K562 (cell line): Measurements from ENCODE around the gene DCP1B. TPM values are rescaled to one million over a fixed set of nuclear protein-coding genes. Genes with fewer than 3 reads are reported as not detected.

Experiments used
- ATAC-seq: fragments of 200-7000 bp; cut with Tn5 transposase; 3 replicates; pipeline ENCODE4 v1.9.1; 2020; ENCODE audit warnings: moderate library complexity
- BruUV-seq: library from RNA; stranded (reverse); fragments of 400-500 nt; replicated peaks from 2 replicates; lab custom pipeline; 2021; lab: Mats Ljungman, UMichigan
- CTCF ChIA-PET: fragments of 300-600 bp; formaldehyde crosslinking; extraction: SDS; loops from one replicate; lab custom pipeline; 2021; ENCODE audit warnings: low intra/inter-chr PET ratio; lab: Yijun Ruan, JAX
- POLR2A ChIA-PET: fragments of 300-600, 350-650 bp; sonication (Branson Sonifier 250); formaldehyde crosslinking; extraction: SDS; loops from one replicate; lab custom pipeline; 2021; ENCODE audit warnings: antibody characterized with exemption, inconsistent platforms; lab: Yijun Ruan, JAX
- DNase-seq, 4 experiments: peaks; one replicate each; pipeline versions ENCODE4 v3.0.0 to v3.0.0-alpha.2; 2011 to 2018; ENCODE audit warnings: low spot score in 3 of 4, mixed read lengths in 3 of 4; ENCODE audit errors: extremely low read depth in 1 of 4
- FAIRE-seq: peaks from 2 replicates; lab custom pipeline; 2011; peaks lifted over from hg19 to GRCh38; lab: Jason Lieb, UNC
- H2AFZ ChIP-seq: 2 replicates; pipeline ENCODE4 v1.6.0; 2011; ENCODE audit warnings: low read depth, low read length, control low read depth, inconsistent platforms
- H3K27ac ChIP-seq: fragments of 200-600 bp; 3 replicates; pipeline ENCODE4 v1.8.0; 2011; ENCODE audit warnings: low read depth, mild to moderate bottlenecking, control low read depth, inconsistent platforms, low read length, moderate library complexity, mixed read lengths; ENCODE audit errors: extremely low read depth
- H3K27me3 ChIP-seq, 2 experiments: fragments of 300-600 bp in 1 of 2; 2 replicates in 1 of 2; 3 replicates in 1 of 2; pipeline versions ENCODE4 v1.6.0 to v1.8.0; 2011; ENCODE audit warnings: inconsistent platforms in 2 of 2, low read length in 2 of 2, mild to moderate bottlenecking in 1 of 2, mixed read lengths in 1 of 2, moderate library complexity in 1 of 2; ENCODE audit not compliant: control insufficient read depth in 2 of 2, insufficient read depth in 2 of 2
- H3K36me3 ChIP-seq: fragments of 300-600 bp; 3 replicates; pipeline ENCODE4 v1.8.0; 2011; ENCODE audit warnings: mild to moderate bottlenecking, low read length, inconsistent platforms; ENCODE audit not compliant: control insufficient read depth, insufficient read depth
- H3K4me1 ChIP-seq, 2 experiments: fragments of 200-600 bp in 1 of 2; replicated peaks in 1 of 2; 2 replicates in 1 of 2; 3 replicates in 1 of 2; pipeline versions ENCODE4 v1.5.1 to v1.8.0; 2011; ENCODE audit warnings: inconsistent platforms in 2 of 2, low read length in 2 of 2, mild to moderate bottlenecking in 1 of 2, mixed read lengths in 1 of 2, moderate library complexity in 1 of 2; ENCODE audit not compliant: control insufficient read depth in 2 of 2, insufficient read depth in 2 of 2
- H3K4me2 ChIP-seq: 2 replicates; pipeline ENCODE4 v1.6.1; 2011; ENCODE audit warnings: low read length, control low read depth, inconsistent platforms, mixed read lengths; ENCODE audit not compliant: insufficient read depth
- H3K4me3 ChIP-seq: fragments of 200-600 bp; sonication (generic), shearing (Covaris generic); 2 replicates; pipeline ENCODE4 v1.5.1; 2016; ENCODE audit warnings: control low read depth, inconsistent platforms
- H3K79me2 ChIP-seq: fragments of 200-600 bp; 3 replicates; pipeline ENCODE4 v1.8.0; 2011; ENCODE audit warnings: low read length, inconsistent platforms; ENCODE audit not compliant: control insufficient read depth, insufficient read depth
- H3K9ac ChIP-seq, 2 experiments: 2 replicates each; pipeline versions ENCODE4 v1.6.0 to v1.6.1; 2011; ENCODE audit warnings: low read depth in 2 of 2, low read length in 2 of 2, control low read depth in 1 of 2, inconsistent platforms in 1 of 2, mild to moderate bottlenecking in 1 of 2, mixed read lengths in 1 of 2; ENCODE audit not compliant: insufficient read depth in 1 of 2
- H3K9me1 ChIP-seq: one replicate; pipeline ENCODE4 v1.6.0; 2011; ENCODE audit warnings: inconsistent platforms, mild to moderate bottlenecking, low read length, moderate library complexity; ENCODE audit not compliant: control insufficient read depth, insufficient read depth
- H3K9me3 ChIP-seq: replicated peaks from 2 replicates; pipeline ENCODE4 v1.5.1; 2011; ENCODE audit warnings: low read depth, low read length, inconsistent platforms; ENCODE audit not compliant: control insufficient read depth, insufficient read depth
- H4K20me1 ChIP-seq: replicated peaks from 2 replicates; pipeline ENCODE4 v1.6.1; 2011; ENCODE audit warnings: low read length, inconsistent platforms, mixed read lengths; ENCODE audit not compliant: control insufficient read depth, insufficient read depth
- ARID3A ChIP-seq: IDR thresholded peaks from 2 replicates; pipeline ENCODE4 v1.6.1; 2012; ENCODE audit warnings: low read depth, low read length, improper control_type of control experiment, borderline replicate concordance
- BRF2 ChIP-seq: IDR thresholded peaks from 3 replicates; pipeline ENCODE4 v1.6.1; 2011; ENCODE audit warnings: borderline replicate concordance, mild to moderate bottlenecking; ENCODE audit not compliant: insufficient read length, insufficient read depth
- ELK1 ChIP-seq: sonication (generic); formaldehyde crosslinking; IDR thresholded peaks from 2 replicates; pipeline ENCODE4 v1.8.1; 2022; ENCODE audit warnings: missing genetic modification reagents
- ETV6 ChIP-seq, 3 experiments: fragments of 150-350 bp in 1 of 3; sonication (generic) in 1 of 3; formaldehyde crosslinking in 1 of 3; IDR thresholded peaks; 2 replicates each; pipeline versions ENCODE4 v1.6.1 to v1.8.0; 2014 to 2022; ENCODE audit warnings: borderline replicate concordance in 2 of 3, low read depth in 2 of 3, antibody characterized with exemption in 1 of 3, low read length in 1 of 3, mild to moderate bottlenecking in 1 of 3, missing genetic modification reagents in 1 of 3
- GATA2 ChIP-seq: sonication (generic); formaldehyde crosslinking; IDR thresholded peaks from 2 replicates; pipeline ENCODE4 v1.4.0; 2020; ENCODE audit warnings: mild to moderate bottlenecking, missing genetic modification reagents
- GTF2B ChIP-seq: IDR thresholded peaks from 2 replicates; pipeline ENCODE4 v1.6.1; 2011; ENCODE audit not compliant: insufficient read length; ENCODE audit errors: extremely low read depth
- MAFF ChIP-seq: IDR thresholded peaks from 2 replicates; pipeline ENCODE4 v1.6.1; 2012; ENCODE audit warnings: low read length, improper control_type of control experiment
- MTF1 ChIP-seq: fragments of 250-450 bp; sonication (Bioruptor Pico); IDR thresholded peaks from 2 replicates; pipeline ENCODE4 v1.9.0; 2021; ENCODE audit warnings: moderate library complexity, mild to moderate bottlenecking, inconsistent platforms, borderline replicate concordance
- TCF7 ChIP-seq: sonication (generic); IDR thresholded peaks from 2 replicates; pipeline ENCODE4 v1.6.1; 2016; ENCODE audit warnings: antibody characterized with exemption, borderline replicate concordance
- U2AF2 ChIP-seq: fragments of 200-400 bp; formaldehyde crosslinking; optimal IDR thresholded peaks from 2 replicates; pipeline ENCODE3; 2017; ENCODE audit warnings: low read depth, mild to moderate bottlenecking, low read length
- ZNF143 ChIP-seq: sonication (generic); formaldehyde crosslinking; IDR thresholded peaks from 2 replicates; pipeline ENCODE4 v1.9.0; 2022; ENCODE audit warnings: mild to moderate bottlenecking, missing genetic modification reagents
- WGBS: fragments of 100-300 bp; shearing (Covaris generic); methylation state at CpG from one replicate; pipeline ENCODE4 v1.1.6; 2016; ENCODE audit warnings: low coverage, mixed read lengths; ENCODE audit not compliant: insufficient coverage; ENCODE audit errors: missing lambda C conversion rate; 5-methylcytosine and 5-hydroxymethylcytosine counted together
- in situ Hi-C: fragments of 300-500 bp; cut with MboI; formaldehyde crosslinking; loops from 4 replicates; pipeline ENCODE4 v1.15.0; 2018; ENCODE audit warnings: inconsistent platforms, mixed read lengths
- intact Hi-C: fragments of 100-400 bp; cut with micrococcal nuclease; formaldehyde crosslinking; loops from 2 replicates; pipeline ENCODE4 v1.14.2; 2022
- polyA plus RNA-seq, 8 experiments: library from polyadenylated mRNA; depleted of rRNA in 4 of 8; stranded (reverse) in 5 of 8; unstranded in 3 of 8; fragments of >200 nt; fragmentation: Nextera tagmentation in 2 of 8; fragmentation: Illumina TruSeq in 1 of 8; extraction: Ambion mirVana in 2 of 8; extraction: Trizol in 1 of 8; gene quantifications; 2 replicates each; pipeline versions ENCODE4 v1.2.1 to v1.2.3, GENCODE V29; 2011 to 2014; ENCODE audit warnings: inconsistent platforms in 1 of 8, missing spikeins in 1 of 8
- total RNA-seq, 7 experiments: library from RNA; depleted of rRNA in 6 of 7; stranded (reverse); fragments of >200 nt in 6 of 7; fragmentation: Illumina TruSeq in 2 of 7; extraction: Trizol in 2 of 7; gene quantifications; 2 replicates each; pipeline versions ENCODE4 v1.2.1 to v1.2.3, GENCODE V29; 2011 to 2021; ENCODE audit warnings: low replicate concordance in 1 of 7

DCP1B gene
- total and polyA plus RNA-seq, 9 of the 15 experiments (the other 6 are each of a cell fraction or from before 2014, with no cell fraction given), result 0.83 to 7.3 (median 3.4) TPM

GRCh38 chr12:2029851-2030250, 25.6 kb upstream of the DCP1B start:
- H3K9me3 ChIP-seq, result no peaks in the 10 kb centered on the region
- no peaks in the 10 kb centered on the region for H3K79me2 ChIP-seq
- peaks cover 0 to 3% of the 10 kb centered on the region in 2 experiments; a peak in 3 of 5 replicates for H3K4me1 ChIP-seq
- H3K9me1 ChIP-seq, result no peaks in the 10 kb centered on the region
- H3K27ac ChIP-seq, result no peak overlapping the region
- H3K4me3 ChIP-seq, result no peak overlapping the region
- TF ChIP-seq TCF7, result no peak
- TF ChIP-seq GATA2 (CRISPR knock-in tag), result no peak
- TF ChIP-seq U2AF2, result no peak
- no peak for TF ChIP-seq MTF1 (CRISPR knock-in tag)
- TF ChIP-seq ARID3A, result no peak
- no peak for TF ChIP-seq ELK1 (CRISPR knock-in tag)
- TF ChIP-seq GTF2B, result no peak
- TF ChIP-seq BRF2, result no peak
- no peak for TF ChIP-seq ZNF143 (CRISPR knock-in tag)
- no peak for TF ChIP-seq MAFF
- no peak for TF ChIP-seq ETV6 (IDR thresholded peaks at IDR 0.05; ENCODE audit: borderline replicate concordance in 1 of 2, low read depth in 2 of 2, low read length in 1 of 2)
- no peak for TF ChIP-seq ETV6 (CRISPR knock-in tag; IDR thresholded peaks at IDR 0.05; ENCODE audit: borderline replicate concordance)
- 3% methylated on average over 3 of the region's 3 CpGs for WGBS
- in situ Hi-C loops, result no loop called here
- no peaks in the 10 kb centered on the region for H3K36me3 ChIP-seq
- H2AFZ ChIP-seq, result no peak overlapping the region
- CTCF ChIA-PET, result no interaction called here
- no TSS peak for BruUV-seq
- POLR2A ChIA-PET, result interaction anchor here (0.6 kb wide), 1 partner anchor 556 kb away, joined by 4 read pairs; no protein-coding TSS in a partner anchor
- ATAC-seq, result no peak
- intact Hi-C loops, result loop anchor here (10.0 kb wide), 1 partner anchor 235 kb away; no protein-coding TSS in a partner anchor
- DNase-seq, result no peak
- H3K9ac ChIP-seq, result no peak overlapping the region
- no peak overlapping the region for H3K4me2 ChIP-seq
- H3K27me3 ChIP-seq, result peaks cover 17 to 39% of the 10 kb centered on the region in 2 experiments
- no peak for FAIRE-seq
- no peaks in the 10 kb centered on the region; the same call in 1 of the 2 replicates for H4K20me1 ChIP-seq
